ENCODE data around the gene LHFPL6. TPM values are rescaled to one million over a fixed set of nuclear protein-coding genes. Genes with fewer than 3 reads are reported as not detected.

LHFPL6 gene
- total RNA-seq, 1 donor from 2014 or later = 54.8 TPM

DNA sequence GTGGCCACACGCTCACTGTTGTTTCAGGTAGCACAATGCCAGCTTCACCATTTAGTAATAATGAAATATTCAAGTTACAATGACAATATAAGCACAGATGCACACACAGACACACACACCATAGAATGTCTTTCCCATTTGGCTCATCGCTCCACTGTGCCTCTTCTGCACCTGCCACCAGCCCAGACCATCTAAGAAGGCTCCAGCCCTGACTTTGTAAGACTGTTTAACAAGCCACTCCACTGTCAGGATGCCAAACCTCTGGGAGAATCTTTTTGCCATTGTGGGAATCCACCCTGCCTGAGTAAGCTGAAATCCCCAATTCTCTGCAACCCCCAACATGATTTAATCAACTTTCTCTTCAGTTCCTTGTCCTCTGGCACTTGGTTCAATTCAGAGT, 60.6 kb downstream of the LHFPL6 start:
- H3K4me1 ChIP-seq = peaks cover 11% of the 10 kb centered on the region
- TF ChIP-seq POLR2AphosphoS5 (IDR thresholded peaks at IDR 0.05; ENCODE audit: insufficient read depth in 1 of 2, low read depth in 1 of 2) (no peak), POLR2A (IDR thresholded peaks at IDR 0.05) (no peak), CTCF (IDR thresholded peaks at IDR 0.05) (no peak)
- no peaks in the 10 kb centered on the region for H3K27me3 ChIP-seq
- H3K36me3 ChIP-seq = no peaks in the 10 kb centered on the region
- no peak overlapping the region for H3K4me3 ChIP-seq
- DNase-seq (ENCODE audit: extremely low spot score in 2 of 2) = no peak
- H3K9me3 ChIP-seq = no peaks in the 10 kb centered on the region
- intact Hi-C loops (cut with DNase I) = no loop called here
- H3K27ac ChIP-seq = no peak overlapping the region

DNA sequence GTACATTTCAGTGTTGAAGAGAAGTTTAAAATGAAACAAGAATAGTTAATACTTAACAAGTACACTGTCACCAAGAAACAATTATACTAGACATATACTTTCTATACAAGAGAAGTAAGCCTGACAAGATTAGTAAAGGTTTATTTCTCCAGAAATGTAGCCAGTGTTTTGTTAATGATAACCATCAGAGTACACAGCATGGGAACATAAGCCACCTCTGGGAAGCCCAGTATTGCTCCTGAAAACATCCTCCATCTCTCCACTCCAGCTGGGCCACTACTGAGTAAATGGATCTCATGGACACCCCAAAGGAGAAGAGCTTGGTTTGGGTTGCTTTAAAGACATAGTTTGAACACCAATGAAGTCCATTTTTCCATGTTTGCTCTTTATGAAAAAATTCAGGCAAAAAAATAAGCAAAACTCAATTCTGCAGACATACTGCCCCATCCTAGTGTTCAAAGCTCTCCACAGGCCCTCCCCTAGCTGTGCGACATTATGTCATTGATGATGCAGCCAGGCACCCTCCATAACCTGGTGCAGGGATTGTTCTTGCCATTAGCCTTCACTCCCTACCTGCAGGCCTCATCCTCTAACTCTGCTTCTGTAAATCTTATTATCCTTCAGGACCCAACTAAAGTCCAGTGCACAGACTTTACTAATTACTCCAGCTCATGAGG, 61.9 kb downstream of the LHFPL6 start:
- TF ChIP-seq POLR2A (IDR thresholded peaks at IDR 0.05) (no peak), POLR2AphosphoS5 (IDR thresholded peaks at IDR 0.05; ENCODE audit: insufficient read depth in 1 of 2, low read depth in 1 of 2) (no peak), CTCF (IDR thresholded peaks at IDR 0.05) (no peak)
- Histone ChIP-seq H3K9me3 (no peaks in the 10 kb centered on the region), H3K27ac (no peak overlapping the region), H3K27me3 (no peaks in the 10 kb centered on the region), H3K4me1 (peaks cover 11% of the 10 kb centered on the region), H3K36me3 (no peaks in the 10 kb centered on the region), H3K4me3 (no peak overlapping the region)
- no peak for DNase-seq (ENCODE audit: extremely low spot score in 2 of 2)
- intact Hi-C loops (cut with DNase I) = no loop called here

DNA sequence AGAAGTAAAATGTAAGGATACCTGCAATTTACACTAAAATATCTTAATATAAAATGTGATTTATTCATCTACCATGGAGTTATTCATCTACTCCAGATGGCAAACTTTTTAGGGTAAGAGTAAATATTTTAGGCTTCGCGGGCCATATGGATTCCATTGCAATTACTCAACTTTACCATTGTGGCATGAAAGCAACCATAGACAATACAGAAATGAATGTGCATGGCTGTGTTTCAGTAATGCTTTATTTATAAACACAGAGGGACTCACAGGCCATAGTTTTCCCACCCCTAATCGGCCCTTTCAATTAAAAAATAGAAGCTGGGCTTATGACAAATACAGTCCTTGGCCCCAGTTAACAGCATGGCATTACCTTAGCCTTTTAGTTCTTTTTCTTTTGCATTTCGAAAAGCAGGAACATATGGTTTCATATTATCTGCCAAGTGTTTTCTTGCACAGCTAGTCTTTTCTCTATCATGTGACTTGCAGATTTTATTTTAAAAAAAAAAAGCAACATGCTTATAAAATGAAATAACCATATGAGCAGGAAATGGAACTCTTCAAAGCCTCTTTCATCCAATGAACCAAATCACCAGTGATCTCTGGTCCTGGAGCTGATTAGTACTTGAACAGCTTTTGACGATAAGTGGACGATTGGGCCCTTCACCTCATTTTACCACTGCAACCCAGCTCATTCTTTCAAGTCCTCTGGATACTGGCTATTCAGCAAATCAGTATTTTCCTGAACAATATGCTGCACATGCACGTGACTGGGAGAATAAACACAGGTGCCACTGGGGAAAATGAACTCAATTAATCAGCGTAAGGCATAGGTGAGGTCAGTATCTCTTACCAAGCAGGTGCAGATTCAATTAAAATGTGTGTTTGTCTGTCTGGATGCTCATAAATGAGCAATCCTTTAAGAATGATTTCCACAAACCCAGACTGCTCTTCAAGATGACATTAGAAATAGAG, 63.9 kb downstream of the LHFPL6 start:
- H3K4me1 ChIP-seq = peaks cover 11% of the 10 kb centered on the region
- no peak for TF ChIP-seq CTCF (IDR thresholded peaks at IDR 0.05)
- no peak for TF ChIP-seq POLR2AphosphoS5 (IDR thresholded peaks at IDR 0.05; ENCODE audit: insufficient read depth in 1 of 2, low read depth in 1 of 2)
- no peak for TF ChIP-seq POLR2A (IDR thresholded peaks at IDR 0.05)
- no peaks in the 10 kb centered on the region for H3K9me3 ChIP-seq
- intact Hi-C loops (cut with DNase I) = no loop called here
- H3K27ac ChIP-seq = no peak overlapping the region
- H3K36me3 ChIP-seq = no peaks in the 10 kb centered on the region
- DNase-seq (ENCODE audit: extremely low spot score in 2 of 2) = no peak
- no peak overlapping the region for H3K4me3 ChIP-seq
- no peaks in the 10 kb centered on the region for H3K27me3 ChIP-seq

DNA sequence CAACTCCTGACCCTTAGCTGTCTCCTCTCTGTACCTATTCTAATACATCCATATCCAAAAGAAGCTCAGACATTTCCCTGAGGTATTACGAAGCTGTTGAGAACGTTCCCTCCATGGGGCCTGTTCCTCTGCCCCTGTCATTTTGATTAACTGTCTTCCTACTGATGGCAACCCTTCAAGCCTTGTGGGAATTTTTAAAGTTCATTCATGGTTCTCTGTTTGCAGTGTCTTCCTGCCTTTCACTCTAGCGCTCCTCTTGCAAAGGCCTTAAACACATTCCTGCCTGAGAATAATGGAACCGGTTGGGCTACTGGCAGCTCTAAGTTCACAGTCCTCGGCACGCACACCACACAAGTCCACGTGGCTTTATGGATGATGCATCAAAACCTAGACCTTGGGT, 66.1 kb downstream of the LHFPL6 start:
- no peak for TF ChIP-seq POLR2A (IDR thresholded peaks at IDR 0.05)
- no peak for TF ChIP-seq POLR2AphosphoS5 (IDR thresholded peaks at IDR 0.05; ENCODE audit: insufficient read depth in 1 of 2, low read depth in 1 of 2)
- no peak for TF ChIP-seq CTCF (IDR thresholded peaks at IDR 0.05)
- no peaks in the 10 kb centered on the region for H3K27me3 ChIP-seq
- H3K4me3 ChIP-seq = no peak overlapping the region
- DNase-seq (ENCODE audit: extremely low spot score in 2 of 2) = no peak
- no peak overlapping the region for H3K27ac ChIP-seq
- H3K36me3 ChIP-seq = no peaks in the 10 kb centered on the region
- H3K4me1 ChIP-seq = peaks cover 14% of the 10 kb centered on the region
- intact Hi-C loops (cut with DNase I) = no loop called here
- no peaks in the 10 kb centered on the region for H3K9me3 ChIP-seq

Measured in vagina (tissue), 2 donors.